HG03103 (cell line): ENCODE measurements around the gene SLC25A4.
"Not testable (repeated sequence)": the region's sequence is repeated elsewhere in the genome, so short reads cannot be mapped to it uniquely, and the experiment has no call there.

Experiments
- ATAC-seq: cut with Tn5 transposase; IDR thresholded peaks from one replicate; pipeline ENCODE4 v1.9.1; 2021; ENCODE audit warnings: low read depth; ENCODE audit not compliant: unreplicated experiment

Gene SLC25A4

DNA sequence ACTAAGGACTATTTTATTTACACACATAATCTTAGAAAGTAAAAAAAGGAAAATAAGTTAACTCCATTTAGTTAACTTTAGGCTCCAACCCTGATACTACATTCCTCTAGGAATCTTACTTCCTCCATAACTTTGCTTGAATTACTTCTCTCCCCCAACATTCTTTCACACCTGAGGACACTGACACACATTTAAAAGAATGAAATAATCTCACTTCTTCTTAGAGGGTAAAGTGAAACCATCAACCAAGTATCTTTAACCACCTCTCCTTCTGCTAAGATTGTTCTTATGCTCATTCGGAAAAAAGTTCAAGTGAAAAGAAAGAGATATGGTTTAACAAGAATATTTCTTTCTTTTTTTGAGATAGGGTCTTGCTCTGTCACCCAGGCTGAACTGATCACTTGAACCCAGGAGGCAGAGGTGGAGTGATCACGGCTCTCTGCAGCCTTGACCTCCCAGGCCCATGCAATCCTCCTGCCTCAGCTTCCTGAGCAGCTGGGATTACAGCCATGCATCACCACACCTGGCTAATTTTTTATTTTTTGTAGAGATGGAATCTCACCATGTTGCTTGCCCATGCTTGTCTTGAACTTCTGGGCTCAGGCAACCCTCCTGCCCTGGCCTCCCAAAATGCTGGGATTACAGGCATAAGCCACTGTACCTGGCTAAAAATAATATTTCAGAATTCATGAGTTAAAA, 28.5 kb downstream of the SLC25A4 start:
- ATAC-seq: peak; percentile 87

DNA sequence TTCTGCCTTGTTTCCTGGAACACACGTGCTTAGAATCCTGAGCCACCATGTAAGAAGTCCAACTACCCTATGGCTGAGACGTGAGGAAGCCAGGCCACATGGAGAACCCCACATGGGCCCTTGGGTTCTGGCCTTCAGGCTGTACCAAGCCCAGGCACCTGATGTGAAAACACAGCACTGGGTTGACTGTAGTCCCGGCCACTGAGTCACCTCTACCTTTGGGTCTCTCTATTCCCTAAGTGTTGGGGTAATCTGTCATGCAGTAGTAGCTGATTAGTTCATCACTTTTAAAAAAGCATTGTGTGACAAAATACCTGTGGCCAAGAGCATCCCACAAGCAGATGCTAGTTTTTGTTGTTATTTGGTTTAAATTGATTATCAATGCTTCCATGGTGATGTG, 36.4 kb downstream of the SLC25A4 start:
- ATAC-seq: no peak

DNA sequence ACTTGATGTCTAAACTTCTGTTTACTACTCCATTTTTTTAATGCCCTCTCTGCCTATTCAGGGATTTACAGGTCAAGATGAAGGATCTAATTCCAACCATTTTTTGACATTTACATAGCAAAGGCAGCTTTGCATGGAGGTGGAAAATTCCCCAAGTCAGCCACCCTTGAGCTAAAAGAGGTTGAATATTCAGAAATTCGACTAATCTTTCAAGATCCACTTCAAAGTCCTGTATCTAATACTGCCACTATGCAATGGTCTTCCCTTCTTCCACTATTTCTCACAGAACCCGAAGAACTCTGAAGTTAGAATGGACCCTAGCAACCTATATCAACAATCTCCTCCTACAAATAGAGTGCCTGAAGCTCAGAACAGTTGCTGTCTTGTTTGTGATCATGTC, 39.2 kb downstream of the SLC25A4 start:
- no peak for ATAC-seq

DNA sequence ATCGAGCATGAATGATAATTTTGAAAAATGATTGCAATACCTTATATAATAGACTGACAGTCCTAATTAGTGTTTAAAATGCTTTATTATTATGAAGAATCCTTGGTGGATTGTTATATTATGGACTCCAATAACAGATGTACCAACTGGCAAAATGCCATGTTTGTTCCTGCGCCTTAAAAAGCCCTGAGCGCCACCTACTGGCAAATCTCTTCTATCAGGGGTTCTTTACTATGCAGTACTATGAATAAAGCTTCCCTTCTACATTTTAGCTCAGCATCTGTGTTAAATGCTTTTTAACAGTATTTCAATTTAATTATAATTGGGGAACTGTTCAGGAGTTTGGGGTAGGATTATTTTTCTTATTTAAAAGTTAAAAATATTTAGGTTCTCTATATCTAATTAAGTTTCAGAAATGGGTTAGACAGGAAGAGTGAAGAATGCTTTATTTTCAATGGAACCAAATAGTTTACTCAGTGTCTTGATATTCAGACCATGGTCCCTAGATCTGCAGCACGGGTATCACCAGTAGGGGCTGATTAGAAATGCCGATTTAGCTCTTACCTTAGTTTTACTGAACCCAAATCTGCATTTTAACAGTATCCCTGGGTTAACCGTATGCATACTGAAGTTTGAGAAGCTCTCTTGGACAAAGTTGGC, 40.7 kb downstream of the SLC25A4 start:
- peak; percentile 58 for ATAC-seq

DNA sequence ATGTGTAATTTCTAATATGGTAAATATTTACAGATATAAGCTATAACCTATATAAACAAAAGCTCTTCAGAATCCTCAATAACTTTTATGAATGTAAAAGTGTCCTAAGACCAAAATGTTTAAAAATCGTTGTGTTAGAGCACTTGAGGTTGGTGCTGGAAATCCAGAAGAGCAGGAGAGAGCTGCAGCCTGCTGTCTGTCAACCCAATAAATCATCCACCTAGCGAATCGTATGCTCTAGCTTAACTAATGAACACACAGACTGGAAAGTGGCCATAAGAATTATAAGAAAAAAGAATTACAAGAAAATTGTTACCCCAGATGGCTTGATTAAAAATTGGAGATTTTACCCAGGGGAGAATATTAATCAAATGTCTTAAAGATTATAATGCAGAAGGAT, 43.7 kb downstream of the SLC25A4 start:
- no peak for ATAC-seq

DNA sequence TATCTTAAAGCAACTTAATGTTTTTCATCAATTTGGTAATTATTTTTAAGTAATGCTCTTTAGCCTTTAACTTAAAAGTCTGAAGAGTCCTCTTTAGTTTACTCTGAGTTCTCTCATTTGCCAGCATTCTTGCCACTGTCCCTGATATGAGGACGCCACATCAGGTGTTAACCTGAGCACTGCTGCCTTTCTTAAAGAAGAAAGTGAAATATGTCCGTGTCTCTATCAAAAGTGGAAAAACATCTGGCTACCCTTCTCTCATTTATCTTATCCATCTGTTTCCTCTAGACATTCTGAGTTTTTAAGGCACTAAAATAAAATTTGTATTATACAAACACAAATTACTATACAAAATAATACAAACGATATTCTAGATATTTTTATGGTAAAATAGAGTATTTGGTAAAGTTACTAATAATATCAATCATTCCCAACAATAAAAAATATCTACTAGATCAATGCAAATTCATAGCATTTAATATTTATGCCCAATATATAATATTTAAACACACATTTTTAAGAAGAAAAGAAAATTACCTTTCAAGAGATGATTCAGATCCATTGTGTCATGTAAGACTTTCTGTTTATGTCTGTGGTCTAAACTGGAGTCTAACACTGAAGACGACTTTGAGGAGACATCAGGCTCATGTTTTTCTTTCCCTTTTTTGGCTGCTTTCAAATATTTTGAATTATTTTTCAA, 46.7 kb downstream of the SLC25A4 start:
- ATAC-seq: no peak

DNA sequence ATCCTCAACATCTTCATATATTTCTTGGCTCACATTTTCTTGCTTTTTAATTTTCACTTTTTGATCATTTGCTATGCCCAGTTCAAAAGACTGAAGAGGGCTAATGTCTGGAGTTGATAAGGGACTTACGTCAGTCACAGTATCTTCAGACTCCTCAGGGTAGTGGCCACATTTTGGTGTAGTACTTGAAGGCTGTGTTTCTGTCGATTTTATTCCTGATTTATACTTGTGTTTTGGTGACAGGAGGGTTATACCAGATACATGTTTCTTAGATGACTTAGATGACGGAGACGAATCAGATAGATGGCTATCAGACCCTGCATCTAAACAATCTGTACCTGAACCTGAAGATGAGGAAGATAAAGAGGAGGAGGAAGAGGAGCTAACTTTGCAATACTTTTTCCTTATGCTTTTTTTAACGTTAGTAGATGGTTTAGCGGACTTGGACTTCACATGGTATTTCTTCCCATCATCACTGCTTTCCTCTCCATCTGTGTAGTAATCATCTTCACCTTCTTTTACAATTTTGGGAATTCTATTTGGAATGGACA, 47.3 kb downstream of the SLC25A4 start:
- ATAC-seq: no peak

DNA sequence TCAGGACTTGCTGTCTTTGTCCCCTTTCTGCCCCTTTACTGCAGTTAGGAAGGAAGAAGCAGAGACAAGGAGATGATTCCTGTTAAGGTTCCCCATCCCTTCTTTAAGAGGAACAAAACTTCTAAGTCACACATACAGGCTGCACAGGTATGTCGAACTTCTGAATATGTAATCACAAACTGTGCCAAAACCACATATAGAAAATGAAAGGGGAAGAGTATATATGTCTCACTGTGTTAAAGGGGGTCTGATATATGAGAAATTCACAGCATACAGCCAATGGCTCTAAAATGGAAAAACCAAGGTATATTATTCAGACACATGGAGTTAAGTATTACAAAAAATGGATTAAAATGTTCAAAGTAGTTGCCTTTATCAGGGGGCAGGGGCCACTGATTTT, 49.0 kb downstream of the SLC25A4 start:
- peak; percentile 89 for ATAC-seq

DNA sequence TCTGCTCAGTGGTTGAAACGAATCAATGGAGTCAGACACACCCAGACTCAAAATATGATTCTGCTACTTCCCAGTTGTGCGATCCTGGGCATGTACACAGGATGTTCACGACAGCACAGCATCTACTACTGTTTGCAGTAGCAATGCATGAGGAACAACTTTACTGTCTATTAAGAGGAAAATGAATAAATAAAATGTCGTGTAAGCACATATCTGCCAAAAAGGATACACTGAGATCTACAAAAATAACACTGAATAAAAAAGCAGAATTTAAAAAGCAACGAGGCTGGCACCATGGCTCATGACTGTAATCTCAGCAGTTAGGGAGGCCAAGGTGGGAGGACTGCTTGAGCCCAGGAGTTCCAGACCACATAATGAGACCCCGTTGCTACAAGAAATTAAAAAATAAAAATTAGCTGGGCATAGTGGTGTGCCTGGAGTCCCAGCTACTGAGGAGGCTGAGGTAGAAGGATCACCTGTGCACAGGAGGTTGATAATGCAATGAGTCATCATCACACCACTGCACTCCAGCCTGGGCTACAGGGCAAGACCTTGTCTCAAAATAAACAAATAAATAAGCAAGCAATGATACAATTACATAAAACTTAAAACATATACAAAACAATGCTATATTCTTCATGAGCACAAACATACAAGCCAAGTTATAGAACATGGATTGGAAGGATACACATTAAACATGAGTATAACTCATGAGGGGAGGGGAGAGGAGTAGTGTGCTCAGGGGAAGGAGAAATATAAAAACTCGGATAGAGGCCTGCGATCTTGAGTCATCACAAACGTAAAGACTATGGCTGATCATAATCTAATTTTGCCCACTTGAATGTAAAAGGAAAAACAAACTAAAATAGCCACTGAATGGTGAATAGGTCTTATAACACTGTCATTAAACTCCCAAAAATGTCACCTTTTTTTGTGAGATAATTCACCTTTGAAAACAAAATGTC, 52.1 kb downstream of the SLC25A4 start:
- ATAC-seq: no peak

DNA sequence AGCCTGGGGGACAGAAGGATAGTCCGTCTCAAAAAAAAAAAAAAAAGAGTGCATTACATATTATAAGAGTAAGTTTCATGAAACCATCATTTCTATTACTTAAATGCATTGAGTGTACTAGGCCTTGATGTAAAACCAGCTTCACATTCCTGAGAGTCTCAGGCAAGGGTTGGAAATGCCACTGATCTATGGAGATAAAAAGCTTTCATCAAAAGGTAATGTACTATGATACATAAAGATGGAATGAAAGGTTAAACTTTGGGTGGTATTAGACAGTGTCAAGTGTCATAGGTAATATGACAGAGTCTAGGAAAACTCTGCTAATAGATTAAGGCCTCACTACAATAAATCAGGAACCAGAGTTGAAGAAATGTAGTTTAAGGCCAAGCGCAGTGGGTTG, 53.4 kb downstream of the SLC25A4 start:
- no peak for ATAC-seq

DNA sequence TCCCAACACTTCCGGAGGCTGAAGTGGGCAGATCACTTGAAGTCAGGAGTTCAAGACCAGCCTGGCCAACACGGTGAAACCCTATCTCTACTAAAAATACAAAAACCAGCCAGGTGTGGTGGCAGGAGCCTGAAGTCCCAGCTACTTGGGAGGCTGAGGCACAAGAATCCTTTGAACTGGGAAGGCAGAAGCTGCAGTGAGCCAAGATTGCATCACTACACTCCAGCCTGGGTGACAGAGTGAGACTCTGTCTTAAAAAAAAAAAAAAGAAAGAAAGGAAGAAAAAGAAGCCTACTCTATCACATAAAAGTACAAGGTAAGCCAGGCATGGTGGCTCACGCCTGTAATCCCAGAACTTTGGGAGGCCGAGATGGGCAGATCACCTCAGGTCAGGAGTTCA, 55.1 kb downstream of the SLC25A4 start:
- not testable (repeated sequence) for ATAC-seq
